ENCODE measurements around the gene RPL34. TPM values are rescaled to one million over a fixed set of nuclear protein-coding genes. Genes with fewer than 3 reads are reported as not detected.

RPL34 gene
- total RNA-seq, 1 experiment from 2014 or later = 589 TPM

DNA sequence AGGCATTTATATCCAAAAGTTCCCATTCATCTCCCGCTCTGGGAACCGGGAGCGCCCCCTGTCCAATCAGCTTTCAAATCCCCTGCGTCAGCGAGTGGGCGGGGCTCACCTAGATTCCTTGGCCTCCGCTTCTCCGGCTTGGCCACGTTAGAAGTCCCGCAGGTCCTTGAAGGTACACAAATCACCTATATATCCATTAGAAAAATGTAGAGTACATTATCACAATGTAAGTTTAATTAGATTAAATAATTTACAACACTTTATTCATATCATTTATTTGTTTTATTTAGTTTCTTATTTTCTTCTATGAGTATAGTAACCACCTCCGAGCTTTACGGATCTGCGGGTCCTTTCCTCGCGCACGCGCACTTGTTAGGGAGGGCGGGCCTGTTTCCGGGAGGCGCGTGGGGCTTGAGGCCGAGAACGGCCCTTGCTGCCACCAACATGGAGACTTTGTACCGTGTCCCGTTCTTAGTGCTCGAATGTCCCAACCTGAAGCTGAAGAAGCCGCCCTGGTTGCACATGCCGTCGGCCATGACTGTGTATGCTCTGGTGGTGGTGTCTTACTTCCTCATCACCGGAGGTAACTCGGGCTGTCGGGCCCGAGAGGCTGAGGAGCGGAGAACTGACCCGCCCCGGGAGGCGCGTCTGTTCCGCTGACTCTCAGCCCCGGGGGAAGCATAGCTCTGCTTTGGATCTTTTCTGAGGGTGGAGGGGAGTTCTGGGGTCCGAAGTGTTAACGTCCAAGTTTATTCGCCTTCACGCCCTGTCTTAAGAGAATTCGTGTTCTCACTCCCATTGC lies 30.0 kb downstream of the RPL34 start, which contains the start of gene OSTC:
TSS of gene OSTC (plus strand) at position 388 of the 802 bp plus-strand sequence. CDS start at position 445, 57 bp downstream.
- peak within 1 kb of the TSS; percentile 96 for H3K27ac Mint-ChIP-seq (ENCODE audit: unreplicated experiment)
- H3K4me3 Mint-ChIP-seq (ENCODE audit: low read depth, unreplicated experiment) = peak within 1 kb of the TSS; percentile 86
- TF ChIP-seq, protein P1, sequence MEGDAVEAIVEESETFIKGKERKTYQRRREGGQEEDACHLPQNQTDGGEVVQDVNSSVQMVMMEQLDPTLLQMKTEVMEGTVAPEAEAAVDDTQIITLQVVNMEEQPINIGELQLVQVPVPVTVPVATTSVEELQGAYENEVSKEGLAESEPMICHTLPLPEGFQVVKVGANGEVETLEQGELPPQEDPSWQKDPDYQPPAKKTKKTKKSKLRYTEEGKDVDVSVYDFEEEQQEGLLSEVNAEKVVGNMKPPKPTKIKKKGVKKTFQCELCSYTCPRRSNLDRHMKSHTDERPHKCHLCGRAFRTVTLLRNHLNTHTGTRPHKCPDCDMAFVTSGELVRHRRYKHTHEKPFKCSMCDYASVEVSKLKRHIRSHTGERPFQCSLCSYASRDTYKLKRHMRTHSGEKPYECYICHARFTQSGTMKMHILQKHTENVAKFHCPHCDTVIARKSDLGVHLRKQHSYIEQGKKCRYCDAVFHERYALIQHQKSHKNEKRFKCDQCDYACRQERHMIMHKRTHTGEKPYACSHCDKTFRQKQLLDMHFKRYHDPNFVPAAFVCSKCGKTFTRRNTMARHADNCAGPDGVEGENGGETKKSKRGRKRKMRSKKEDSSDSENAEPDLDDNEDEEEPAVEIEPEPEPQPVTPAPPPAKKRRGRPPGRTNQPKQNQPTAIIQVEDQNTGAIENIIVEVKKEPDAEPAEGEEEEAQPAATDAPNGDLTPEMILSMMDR (IDR thresholded peaks at IDR 0.05; ENCODE audit: unreplicated experiment) = no peak
- no peaks in the 10 kb centered on the region for H3K9me3 Mint-ChIP-seq (ENCODE audit: low read depth, unreplicated experiment)
- peaks cover 21% of the 10 kb centered on the region for H3K36me3 Mint-ChIP-seq (ENCODE audit: insufficient read depth, unreplicated experiment)
- BruUV-seq (replicated peaks) = TSS peak; percentile 85
- intact Hi-C loops (cut with micrococcal nuclease; ENCODE audit: unreplicated experiment) = no loop called here
- peaks cover 29% of the 10 kb centered on the region for H3K4me1 Mint-ChIP-seq (ENCODE audit: low read depth, unreplicated experiment)
- CTCF ChIA-PET = no interaction called here
- peak; percentile 88 for DNase-seq
- no peaks in the 10 kb centered on the region for H3K27me3 Mint-ChIP-seq (ENCODE audit: unreplicated experiment)

DNA sequence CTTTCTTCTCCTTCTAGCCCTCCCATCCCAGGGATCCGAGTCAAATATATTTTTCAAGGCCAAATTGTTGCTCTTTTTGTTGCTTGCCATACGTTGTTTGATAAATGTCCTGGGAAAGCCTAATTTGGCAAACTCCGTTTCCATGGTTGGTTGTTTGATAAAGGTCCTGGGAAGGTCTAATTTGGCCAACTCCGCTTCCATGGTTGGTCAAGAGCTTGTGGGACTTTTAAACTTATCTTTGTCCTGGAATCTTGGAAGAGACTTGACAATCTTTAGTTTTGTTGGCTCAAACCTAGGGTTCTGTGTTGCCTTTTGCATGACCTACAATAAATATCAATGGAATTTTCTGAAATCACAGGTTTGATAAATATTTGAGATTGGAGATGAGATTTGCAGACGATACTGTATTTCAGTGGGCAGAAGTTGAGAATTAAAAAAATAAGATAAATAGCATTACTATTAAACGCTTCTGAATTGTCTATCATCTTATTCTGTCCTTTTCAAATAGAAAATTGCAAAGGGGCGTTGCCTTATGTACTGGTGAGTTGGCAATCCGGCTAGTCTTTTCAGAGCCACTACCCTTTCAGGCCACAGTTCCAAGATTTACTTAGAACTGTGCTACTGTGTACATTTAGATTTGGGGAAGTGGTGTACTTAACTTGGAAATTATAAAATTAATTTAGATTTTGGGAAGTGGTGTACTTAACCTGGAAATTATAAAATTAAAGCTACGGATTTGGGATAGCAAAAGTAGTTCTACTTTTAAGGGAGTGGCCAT lies 30.8 kb downstream of the RPL34 start:
- DNase-seq = no peak
- intact Hi-C loops (cut with micrococcal nuclease; ENCODE audit: unreplicated experiment) = no loop called here
- CTCF ChIA-PET = no interaction called here
- peaks cover 21% of the 10 kb centered on the region for H3K36me3 Mint-ChIP-seq (ENCODE audit: insufficient read depth, unreplicated experiment)
- peak overlapping the region; percentile 96 for H3K27ac Mint-ChIP-seq (ENCODE audit: unreplicated experiment)
- TF ChIP-seq, protein P1 (IDR thresholded peaks at IDR 0.05; ENCODE audit: unreplicated experiment) = no peak
- no TSS peak for BruUV-seq (replicated peaks)
- peak overlapping the region; percentile 86 for H3K4me3 Mint-ChIP-seq (ENCODE audit: low read depth, unreplicated experiment)
- H3K27me3 Mint-ChIP-seq (ENCODE audit: unreplicated experiment) = no peaks in the 10 kb centered on the region
- peaks cover 29% of the 10 kb centered on the region for H3K4me1 Mint-ChIP-seq (ENCODE audit: low read depth, unreplicated experiment)
- H3K9me3 Mint-ChIP-seq (ENCODE audit: low read depth, unreplicated experiment) = no peaks in the 10 kb centered on the region

DNA sequence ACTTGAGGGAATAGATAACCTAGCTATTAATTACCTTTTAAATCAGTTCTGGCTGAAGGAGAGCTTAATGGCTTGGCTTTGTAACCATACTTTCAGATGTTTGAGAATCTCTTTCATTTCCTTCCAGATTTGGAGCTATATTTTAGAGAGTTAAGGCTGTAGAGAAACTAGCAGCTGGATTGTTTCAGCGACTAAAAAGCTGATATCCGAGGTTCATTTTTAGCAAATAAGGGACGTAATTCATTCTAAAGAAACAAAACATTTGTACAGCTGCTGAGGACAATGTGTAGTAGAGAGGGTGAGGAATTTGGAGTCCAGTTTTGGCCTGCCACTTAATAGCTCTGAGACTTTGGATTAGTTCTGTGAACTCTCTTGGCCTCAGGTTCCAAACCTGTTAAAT lies 42.3 kb downstream of the RPL34 start:
- no peak for DNase-seq
- CTCF ChIA-PET = no interaction called here
- Mint-ChIP-seq H3K4me1 (ENCODE audit: low read depth, unreplicated experiment) (no peaks in the 10 kb centered on the region), H3K27ac (ENCODE audit: unreplicated experiment) (no peak overlapping the region), H3K4me3 (ENCODE audit: low read depth, unreplicated experiment) (no peak overlapping the region), H3K9me3 (ENCODE audit: low read depth, unreplicated experiment) (no peaks in the 10 kb centered on the region), H3K36me3 (ENCODE audit: insufficient read depth, unreplicated experiment) (peaks cover 13% of the 10 kb centered on the region), H3K27me3 (ENCODE audit: unreplicated experiment) (no peaks in the 10 kb centered on the region)
- no TSS peak for BruUV-seq (replicated peaks)
- TF ChIP-seq, protein P1 (IDR thresholded peaks at IDR 0.05; ENCODE audit: unreplicated experiment) = no peak
- intact Hi-C loops (cut with micrococcal nuclease; ENCODE audit: unreplicated experiment) = no loop called here

DNA sequence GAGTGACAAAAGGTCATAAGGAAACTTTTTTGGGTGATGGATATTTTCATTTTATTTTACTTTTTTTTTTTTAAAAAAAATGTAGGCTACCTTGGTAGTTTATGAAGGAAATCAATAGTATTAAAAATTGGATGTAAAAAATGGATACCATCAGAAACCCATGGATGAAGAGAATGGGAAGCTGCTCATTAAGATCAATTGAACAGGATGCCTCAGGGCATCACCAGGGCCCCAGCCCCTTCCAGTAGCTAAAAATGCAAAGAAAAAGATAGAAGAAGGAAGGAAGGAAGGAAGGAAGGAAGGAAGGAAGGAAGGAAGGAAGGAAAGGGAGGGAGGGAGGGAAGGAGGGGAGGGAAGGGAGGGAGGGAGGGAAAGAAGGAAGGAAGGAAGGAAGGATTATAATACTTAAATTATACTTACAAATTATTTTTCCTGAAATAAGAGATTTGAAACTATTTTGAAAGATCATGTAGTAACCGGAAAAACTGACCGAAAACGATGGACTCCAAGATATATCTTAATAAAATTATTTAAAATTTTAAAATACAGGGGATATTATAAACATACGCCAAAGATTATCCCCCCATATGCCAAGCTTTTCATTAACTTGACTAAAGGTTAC lies 54.1 kb downstream of the RPL34 start:
- TF ChIP-seq, protein P1 (IDR thresholded peaks at IDR 0.05; ENCODE audit: unreplicated experiment) = no peak
- H3K9me3 Mint-ChIP-seq (ENCODE audit: low read depth, unreplicated experiment) = no peaks in the 10 kb centered on the region
- no peaks in the 10 kb centered on the region for H3K4me1 Mint-ChIP-seq (ENCODE audit: low read depth, unreplicated experiment)
- no peak overlapping the region for H3K27ac Mint-ChIP-seq (ENCODE audit: unreplicated experiment)
- no peak for DNase-seq
- CTCF ChIA-PET = no interaction called here
- no peaks in the 10 kb centered on the region for H3K36me3 Mint-ChIP-seq (ENCODE audit: insufficient read depth, unreplicated experiment)
- no peaks in the 10 kb centered on the region for H3K27me3 Mint-ChIP-seq (ENCODE audit: unreplicated experiment)
- intact Hi-C loops (cut with micrococcal nuclease; ENCODE audit: unreplicated experiment) = no loop called here
- BruUV-seq (replicated peaks) = no TSS peak
- no peak overlapping the region for H3K4me3 Mint-ChIP-seq (ENCODE audit: low read depth, unreplicated experiment)

Other genes with a start within 250 kb of the RPL34 start
- gene OSTC, start 30.0 kb downstream of the RPL34 start, total RNA-seq (2022) = 74.0 and 82.7 TPM in 2 replicates
- gene ETNPPL, start 142.5 kb downstream of the RPL34 start, total RNA-seq (2022) = 0.35 and 0.51 TPM in 2 replicates

Data from Calu3 (cell line).